Neutrophil (primary cell): ENCODE results near the gene SLC6A12.

Source experiments
- H3K27ac ChIP-seq: fragments of 200-600 bp; sonication (generic); 2 replicates; pipeline ENCODE4 v1.5.1; 2016; ENCODE audit warnings: mild to moderate bottlenecking, moderate library complexity
- H3K27me3 ChIP-seq: fragments of 200-600 bp; sonication (generic); 2 replicates; pipeline ENCODE4 v1.6.0; 2016; ENCODE audit warnings: mild to moderate bottlenecking
- H3K36me3 ChIP-seq: fragments of 200-600 bp; sonication (generic); 2 replicates; pipeline ENCODE4 v1.5.1; 2017
- H3K4me1 ChIP-seq, 2 experiments: fragments of 200-600 bp in 1 of 2; sonication (generic) in 1 of 2; 1 replicate in 1 of 2; 2 replicates in 1 of 2; pipeline versions ENCODE4 v1.5.1 to v1.6.1; 2013 to 2016; ENCODE audit warnings: low read depth in 1 of 2, low read length in 1 of 2, mild to moderate bottlenecking in 1 of 2, moderate library complexity in 1 of 2; ENCODE audit not compliant: control insufficient read depth in 1 of 2, insufficient read depth in 1 of 2
- H3K4me3 ChIP-seq, 2 experiments: fragments of 200-600 bp in 1 of 2; sonication (generic) in 1 of 2; 1 replicate in 1 of 2; 2 replicates in 1 of 2; pipeline ENCODE4 v1.5.1; 2013 to 2016; ENCODE audit warnings: low read depth in 1 of 2, low read length in 1 of 2, mild to moderate bottlenecking in 1 of 2, moderate library complexity in 1 of 2
- H3K9me3 ChIP-seq: fragments of 200-600 bp; sonication (generic); 2 replicates; pipeline ENCODE4 v1.5.1; 2016
- TF ChIP-seq, protein P1 (sequence below): fragments of 200-600 bp; sonication (generic); IDR thresholded peaks from 2 replicates; pipeline ENCODE4 v1.5.1; 2016; ENCODE audit warnings: antibody characterized with exemption

The SLC6A12 gene

DNA sequence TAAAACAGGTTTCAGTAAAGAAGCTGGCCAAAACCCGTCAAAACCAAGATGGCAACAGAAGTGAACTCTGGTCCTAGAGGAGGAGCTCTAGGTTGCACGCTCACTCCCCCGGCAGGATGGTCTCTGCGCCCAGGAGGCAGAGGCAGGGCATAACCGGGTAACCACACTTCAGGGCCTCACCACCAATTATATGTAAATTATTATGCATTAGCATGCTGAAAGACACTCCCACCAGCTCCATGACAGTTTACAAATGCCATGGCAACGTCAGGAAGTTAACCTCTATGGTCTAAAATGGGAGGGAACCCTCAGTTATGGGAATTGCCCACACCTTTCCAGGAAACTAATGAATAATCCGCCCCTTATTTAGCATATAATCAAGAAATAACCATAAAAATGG is 20.1 kb upstream of the SLC6A12 start:
- Histone ChIP-seq H3K4me3 (no peak overlapping the region), H3K36me3 (no peaks in the 10 kb centered on the region), H3K9me3 (no peaks in the 10 kb centered on the region), H3K4me1 (no peaks in the 10 kb centered on the region), H3K27ac (no peak overlapping the region), H3K27me3 (peaks cover 6% of the 10 kb centered on the region)
- TF ChIP-seq, protein P1, sequence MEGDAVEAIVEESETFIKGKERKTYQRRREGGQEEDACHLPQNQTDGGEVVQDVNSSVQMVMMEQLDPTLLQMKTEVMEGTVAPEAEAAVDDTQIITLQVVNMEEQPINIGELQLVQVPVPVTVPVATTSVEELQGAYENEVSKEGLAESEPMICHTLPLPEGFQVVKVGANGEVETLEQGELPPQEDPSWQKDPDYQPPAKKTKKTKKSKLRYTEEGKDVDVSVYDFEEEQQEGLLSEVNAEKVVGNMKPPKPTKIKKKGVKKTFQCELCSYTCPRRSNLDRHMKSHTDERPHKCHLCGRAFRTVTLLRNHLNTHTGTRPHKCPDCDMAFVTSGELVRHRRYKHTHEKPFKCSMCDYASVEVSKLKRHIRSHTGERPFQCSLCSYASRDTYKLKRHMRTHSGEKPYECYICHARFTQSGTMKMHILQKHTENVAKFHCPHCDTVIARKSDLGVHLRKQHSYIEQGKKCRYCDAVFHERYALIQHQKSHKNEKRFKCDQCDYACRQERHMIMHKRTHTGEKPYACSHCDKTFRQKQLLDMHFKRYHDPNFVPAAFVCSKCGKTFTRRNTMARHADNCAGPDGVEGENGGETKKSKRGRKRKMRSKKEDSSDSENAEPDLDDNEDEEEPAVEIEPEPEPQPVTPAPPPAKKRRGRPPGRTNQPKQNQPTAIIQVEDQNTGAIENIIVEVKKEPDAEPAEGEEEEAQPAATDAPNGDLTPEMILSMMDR = no peak

GRCh38 chr12:233615-233968 is 19.6 kb upstream of the SLC6A12 start:
- Histone ChIP-seq H3K27ac (no peak overlapping the region), H3K9me3 (no peaks in the 10 kb centered on the region), H3K4me3 (no peak overlapping the region), H3K27me3 (peaks cover 6% of the 10 kb centered on the region), H3K4me1 (no peaks in the 10 kb centered on the region), H3K36me3 (no peaks in the 10 kb centered on the region)
- TF ChIP-seq, protein P1 = no peak

DNA sequence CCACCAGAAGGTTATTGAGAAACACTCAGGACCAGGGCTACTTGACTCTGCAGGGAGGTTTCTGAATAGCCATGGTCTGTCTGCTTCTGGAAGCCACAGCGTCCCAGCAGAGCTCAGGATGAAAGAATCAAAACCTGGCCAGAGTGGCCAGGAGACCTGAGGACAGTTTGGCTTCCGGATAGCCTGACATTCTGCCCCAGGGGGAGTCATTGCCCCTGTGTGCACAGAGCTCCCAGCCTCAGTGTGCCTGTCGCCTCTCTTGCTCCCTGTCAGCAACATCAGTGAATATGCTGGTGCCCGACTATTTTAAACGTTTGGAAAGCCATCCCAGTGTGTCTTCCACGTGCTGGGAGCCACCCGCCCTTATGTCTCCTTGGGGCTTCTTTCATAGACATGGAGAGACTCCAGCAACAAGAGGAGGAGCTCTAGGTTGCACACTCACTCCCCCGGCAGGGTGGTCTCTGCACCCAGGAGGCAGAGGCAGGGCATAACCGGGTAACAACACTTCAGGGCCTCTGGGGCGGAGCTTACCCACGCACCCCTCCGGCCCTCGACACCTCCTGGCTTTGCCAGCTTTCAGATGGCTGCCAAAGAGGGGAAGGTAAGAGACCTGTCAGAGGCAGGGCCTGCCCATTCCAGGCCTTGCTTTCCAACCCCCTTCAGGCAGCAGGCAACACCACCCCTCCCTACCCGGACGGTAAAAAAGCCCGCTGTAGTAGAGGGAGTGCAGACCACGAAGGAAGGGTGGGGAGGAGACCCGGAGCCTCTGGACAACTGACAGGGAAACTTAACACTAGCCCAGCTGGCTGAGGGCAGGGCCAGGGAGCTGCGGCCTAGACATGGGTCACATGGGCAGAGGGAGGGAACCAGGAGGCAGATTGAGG is 19.0 kb upstream of the SLC6A12 start:
- Histone ChIP-seq H3K27me3 (peaks cover 6% of the 10 kb centered on the region), H3K27ac (no peak overlapping the region)
- TF ChIP-seq, protein P1 = no peak

GRCh38 chr12:230925-231671 is 17.1 kb upstream of the SLC6A12 start:
- no peaks in the 10 kb centered on the region for H3K4me1 ChIP-seq
- H3K36me3 ChIP-seq = no peaks in the 10 kb centered on the region
- no peak overlapping the region for H3K27ac ChIP-seq
- H3K27me3 ChIP-seq = peaks cover 6% of the 10 kb centered on the region
- no peaks in the 10 kb centered on the region for H3K9me3 ChIP-seq
- H3K4me3 ChIP-seq = no peak overlapping the region
- TF ChIP-seq, protein P1 = no peak

More for the DNA sequence above, 19.0 kb upstream of the SLC6A12 start:
- H3K9me3 ChIP-seq = no peaks in the 10 kb centered on the region
- no peaks in the 10 kb centered on the region for H3K4me1 ChIP-seq
- no peaks in the 10 kb centered on the region for H3K36me3 ChIP-seq
- H3K4me3 ChIP-seq = no peak overlapping the region

GRCh38 chr12:229441-230191 is 15.7 kb upstream of the SLC6A12 start:
- H3K27ac ChIP-seq = no peak overlapping the region
- no peak overlapping the region for H3K4me3 ChIP-seq
- no peaks in the 10 kb centered on the region for H3K36me3 ChIP-seq
- no peaks in the 10 kb centered on the region for H3K9me3 ChIP-seq
- TF ChIP-seq, protein P1 = no peak
- H3K27me3 ChIP-seq = peaks cover 6% of the 10 kb centered on the region
- no peaks in the 10 kb centered on the region for H3K4me1 ChIP-seq
